GM23248 (cell line): ENCODE measurements around the gene SETMAR.

Experiments used
- EZH2 ChIP-seq: fragments of 200-600 bp; sonication (generic); IDR thresholded peaks from 2 replicates; pipeline ENCODE4 v1.6.1; 2018; ENCODE audit warnings: antibody characterized with exemption, mild to moderate bottlenecking; ENCODE audit not compliant: insufficient read depth, poor library complexity, severe bottlenecking
- EZH2phosphoT487 ChIP-seq: fragments of 200-600 bp; sonication (generic); IDR thresholded peaks from 2 replicates; pipeline ENCODE4 v1.6.1; 2018; ENCODE audit warnings: antibody characterized with exemption, moderate library complexity, mild to moderate bottlenecking, low read depth; ENCODE audit not compliant: insufficient read depth

- TF ChIP-seq EZH2 (no peak), EZH2phosphoT487 (no peak)
Observed at GRCh38 chr3:4356546-4357410, 53.6 kb downstream of the SETMAR start.
